Measurements from ENCODE around the gene CD55. TPM values are rescaled to one million over a fixed set of nuclear protein-coding genes. Genes with fewer than 3 reads are reported as not detected.
A peak's percentile ranks its signal among the peaks of the same experiment; 100 is the strongest.

The CD55 gene
- total RNA-seq, 1 donor from 2014 or later = 73.1 TPM

DNA sequence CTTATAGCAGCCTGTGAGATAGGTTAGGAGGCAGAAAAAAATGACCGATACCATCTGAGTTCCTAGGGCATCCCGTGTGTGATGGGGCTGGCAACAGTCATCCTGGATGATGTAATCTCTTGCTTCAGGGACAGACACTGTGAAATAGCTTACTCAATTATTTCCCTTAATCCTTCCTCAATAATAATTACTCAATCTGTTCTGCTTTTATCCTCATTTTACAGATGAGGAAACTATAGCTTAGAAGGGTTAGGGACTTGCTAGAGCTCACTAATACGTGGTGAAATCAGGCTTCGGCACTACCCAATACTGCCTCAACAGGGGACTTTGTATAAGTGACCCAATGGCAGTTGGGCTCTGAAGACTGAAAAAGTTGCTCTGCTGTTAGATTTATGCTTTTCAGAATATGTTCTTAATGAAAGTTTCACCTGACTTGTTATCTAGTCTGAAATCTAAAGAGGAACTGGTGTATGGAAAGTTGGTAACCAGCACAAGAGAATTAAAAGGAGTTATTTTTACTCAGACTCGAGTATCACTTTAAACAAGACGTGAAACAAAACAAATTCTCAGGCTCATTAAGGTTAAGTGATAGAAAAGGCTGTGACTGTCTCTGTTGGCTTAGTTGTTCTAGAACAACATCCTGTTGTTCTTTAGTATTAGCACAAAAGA, 14.4 kb downstream of the CD55 start:
- H3K4me1 ChIP-seq = no peaks in the 10 kb centered on the region
- intact Hi-C loops (cut with DNase I) = no loop called here
- H3K27me3 ChIP-seq = no peaks in the 10 kb centered on the region
- peaks cover 13 to 57% of the 10 kb centered on the region in 2 donors for H3K36me3 ChIP-seq
- no peaks in the 10 kb centered on the region for H3K9me3 ChIP-seq
- H3K4me3 ChIP-seq = no peak overlapping the region
- TF ChIP-seq, protein P1, sequence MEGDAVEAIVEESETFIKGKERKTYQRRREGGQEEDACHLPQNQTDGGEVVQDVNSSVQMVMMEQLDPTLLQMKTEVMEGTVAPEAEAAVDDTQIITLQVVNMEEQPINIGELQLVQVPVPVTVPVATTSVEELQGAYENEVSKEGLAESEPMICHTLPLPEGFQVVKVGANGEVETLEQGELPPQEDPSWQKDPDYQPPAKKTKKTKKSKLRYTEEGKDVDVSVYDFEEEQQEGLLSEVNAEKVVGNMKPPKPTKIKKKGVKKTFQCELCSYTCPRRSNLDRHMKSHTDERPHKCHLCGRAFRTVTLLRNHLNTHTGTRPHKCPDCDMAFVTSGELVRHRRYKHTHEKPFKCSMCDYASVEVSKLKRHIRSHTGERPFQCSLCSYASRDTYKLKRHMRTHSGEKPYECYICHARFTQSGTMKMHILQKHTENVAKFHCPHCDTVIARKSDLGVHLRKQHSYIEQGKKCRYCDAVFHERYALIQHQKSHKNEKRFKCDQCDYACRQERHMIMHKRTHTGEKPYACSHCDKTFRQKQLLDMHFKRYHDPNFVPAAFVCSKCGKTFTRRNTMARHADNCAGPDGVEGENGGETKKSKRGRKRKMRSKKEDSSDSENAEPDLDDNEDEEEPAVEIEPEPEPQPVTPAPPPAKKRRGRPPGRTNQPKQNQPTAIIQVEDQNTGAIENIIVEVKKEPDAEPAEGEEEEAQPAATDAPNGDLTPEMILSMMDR (IDR thresholded peaks at IDR 0.05) = no peak
- DNase-seq (ENCODE audit: low spot score in 2 of 2) = no peak
- peak overlapping the region; percentile 4 to 7 for H3K27ac ChIP-seq

DNA sequence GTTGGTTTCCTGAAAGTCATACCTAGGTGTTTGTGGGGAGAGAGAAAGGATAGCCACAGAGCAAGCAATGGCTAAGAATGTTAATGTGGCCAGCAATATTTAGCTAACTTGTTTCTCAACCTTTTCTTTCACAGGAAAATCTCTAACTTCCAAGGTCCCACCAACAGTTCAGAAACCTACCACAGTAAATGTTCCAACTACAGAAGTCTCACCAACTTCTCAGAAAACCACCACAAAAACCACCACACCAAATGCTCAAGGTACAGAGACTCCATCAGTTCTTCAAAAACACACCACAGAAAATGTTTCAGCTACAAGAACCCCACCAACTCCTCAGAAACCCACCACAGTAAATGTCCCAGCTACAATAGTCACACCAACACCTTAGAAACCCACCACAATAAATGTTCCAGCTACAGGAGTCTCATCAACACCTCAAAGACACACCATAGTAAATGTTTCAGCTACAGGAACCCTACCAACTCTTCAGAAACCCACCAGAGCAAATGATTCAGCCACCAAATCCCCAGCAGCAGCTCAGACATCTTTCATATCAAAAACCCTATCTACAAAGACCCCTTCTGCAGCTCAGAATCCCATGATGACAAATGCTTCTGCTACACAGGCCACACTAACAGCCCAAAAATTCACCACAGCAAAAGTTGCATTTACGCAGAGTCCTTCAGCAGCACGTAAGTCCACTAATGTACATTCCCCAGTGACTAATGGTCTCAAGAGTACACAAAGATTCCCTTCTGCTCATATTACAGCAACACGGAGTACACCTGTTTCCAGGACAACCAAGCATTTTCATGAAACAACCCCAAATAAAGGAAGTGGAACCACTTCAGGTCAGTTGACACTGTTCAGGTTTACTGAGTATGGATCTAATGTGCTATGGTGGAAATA, 15.3 kb downstream of the CD55 start:
- Histone ChIP-seq H3K27ac (peak overlapping the region in 1 of 2 donors; percentile 7), H3K36me3 (peaks cover 13 to 57% of the 10 kb centered on the region in 2 donors)
- intact Hi-C loops (cut with DNase I) = no loop called here

DNA sequence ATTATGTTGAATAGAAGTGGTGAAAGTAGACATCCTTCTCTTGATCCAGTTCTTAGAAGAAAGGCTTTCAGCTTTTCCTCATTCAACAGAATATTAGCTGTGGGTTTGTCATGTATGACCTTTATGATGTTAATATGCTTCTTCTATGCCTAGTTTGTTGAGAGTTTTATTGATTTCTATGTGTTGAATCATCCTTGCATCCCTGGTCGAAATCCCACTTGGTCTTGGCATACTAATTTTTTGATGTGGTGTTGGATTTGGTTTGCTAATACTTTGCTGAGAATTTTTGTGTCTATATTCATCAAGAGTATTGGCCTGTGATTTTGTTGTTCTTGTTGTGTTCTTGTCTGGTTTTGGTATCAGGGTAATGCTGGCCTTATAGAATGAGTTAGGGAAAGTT, 20.9 kb downstream of the CD55 start:
- no peak for DNase-seq (ENCODE audit: low spot score in 2 of 2)
- H3K36me3 ChIP-seq = peaks cover under 1 to 34% of the 10 kb centered on the region in 2 donors
- no peak overlapping the region for H3K27ac ChIP-seq
- no peak overlapping the region for H3K4me3 ChIP-seq
- H3K9me3 ChIP-seq = no peaks in the 10 kb centered on the region
- no peaks in the 10 kb centered on the region for H3K4me1 ChIP-seq
- H3K27me3 ChIP-seq = no peaks in the 10 kb centered on the region
- intact Hi-C loops (cut with DNase I) = no loop called here
- TF ChIP-seq, protein P1 (IDR thresholded peaks at IDR 0.05) = no peak

More for the DNA sequence above, 15.3 kb downstream of the CD55 start:
- H3K4me1 ChIP-seq = no peaks in the 10 kb centered on the region
- no peaks in the 10 kb centered on the region for H3K9me3 ChIP-seq
- H3K27me3 ChIP-seq = no peaks in the 10 kb centered on the region
- no peak for DNase-seq (ENCODE audit: low spot score in 2 of 2)
- TF ChIP-seq, protein P1 (IDR thresholded peaks at IDR 0.05) = no peak
- no peak overlapping the region for H3K4me3 ChIP-seq

DNA sequence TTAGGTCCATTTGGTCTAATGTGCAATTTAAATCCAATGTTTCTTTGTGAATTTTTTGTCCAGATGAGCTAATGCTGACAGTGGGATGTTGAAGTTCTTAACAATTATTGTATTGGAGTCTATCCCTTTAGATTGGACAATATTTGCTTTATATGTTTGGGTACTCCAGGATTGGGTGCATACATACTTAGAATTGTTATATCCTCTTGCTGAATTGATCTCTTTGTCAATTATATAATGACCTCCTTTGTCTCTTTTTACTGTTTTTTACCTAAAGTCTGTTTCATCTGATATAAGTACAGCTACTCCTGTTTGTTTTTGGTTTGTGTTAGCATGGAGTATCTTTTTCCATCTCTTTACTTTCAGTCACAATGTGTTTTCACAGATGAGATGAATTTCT, 22.2 kb downstream of the CD55 start:
- intact Hi-C loops (cut with DNase I) = no loop called here
- no peak for DNase-seq (ENCODE audit: low spot score in 2 of 2)
- TF ChIP-seq, protein P1 (IDR thresholded peaks at IDR 0.05) = no peak
- Histone ChIP-seq H3K27me3 (no peaks in the 10 kb centered on the region), H3K9me3 (peaks cover 0 to 4% of the 10 kb centered on the region in 2 donors), H3K4me3 (no peak overlapping the region), H3K36me3 (peaks cover 6 to 48% of the 10 kb centered on the region in 2 donors), H3K4me1 (no peaks in the 10 kb centered on the region), H3K27ac (no peak overlapping the region)

DNA sequence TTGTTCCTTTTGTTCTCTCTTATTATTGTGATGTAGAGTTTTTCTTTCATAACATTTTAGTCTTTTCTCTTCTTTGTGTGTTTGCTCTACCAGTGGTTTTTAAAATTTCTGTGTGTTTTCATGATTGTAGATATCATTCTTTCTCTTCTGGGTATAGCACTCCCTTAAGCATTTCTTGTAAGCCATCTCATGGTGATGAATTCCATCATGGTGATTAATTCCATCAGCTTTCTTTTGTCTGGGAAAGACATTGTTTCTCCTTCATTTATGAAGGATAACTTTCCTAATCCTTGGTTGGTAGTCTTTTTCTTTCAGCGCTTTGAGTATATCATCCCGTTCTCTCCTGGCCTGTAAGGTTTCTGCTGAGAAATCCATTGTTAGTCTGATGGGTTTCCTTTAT, 22.7 kb downstream of the CD55 start:
- Histone ChIP-seq H3K36me3 (peaks cover 6 to 52% of the 10 kb centered on the region in 2 donors), H3K27me3 (no peaks in the 10 kb centered on the region), H3K9me3 (peaks cover 0 to 8% of the 10 kb centered on the region in 2 donors), H3K4me3 (no peak overlapping the region), H3K4me1 (no peaks in the 10 kb centered on the region), H3K27ac (no peak overlapping the region)
- TF ChIP-seq, protein P1 (IDR thresholded peaks at IDR 0.05) = no peak
- intact Hi-C loops (cut with DNase I) = no loop called here
- DNase-seq (ENCODE audit: low spot score in 2 of 2) = no peak

All from ascending aorta (tissue), 2 donors.